HG02973 (cell line): ENCODE measurements around the gene DGKI.
A peak's percentile ranks its signal among the peaks of the same experiment; 100 is the strongest.

Experiments
- ATAC-seq: cut with Tn5 transposase; IDR thresholded peaks from one replicate; pipeline ENCODE4 v1.9.1; 2021; ENCODE audit warnings: moderate library complexity; ENCODE audit not compliant: unreplicated experiment

Gene DGKI

DNA sequence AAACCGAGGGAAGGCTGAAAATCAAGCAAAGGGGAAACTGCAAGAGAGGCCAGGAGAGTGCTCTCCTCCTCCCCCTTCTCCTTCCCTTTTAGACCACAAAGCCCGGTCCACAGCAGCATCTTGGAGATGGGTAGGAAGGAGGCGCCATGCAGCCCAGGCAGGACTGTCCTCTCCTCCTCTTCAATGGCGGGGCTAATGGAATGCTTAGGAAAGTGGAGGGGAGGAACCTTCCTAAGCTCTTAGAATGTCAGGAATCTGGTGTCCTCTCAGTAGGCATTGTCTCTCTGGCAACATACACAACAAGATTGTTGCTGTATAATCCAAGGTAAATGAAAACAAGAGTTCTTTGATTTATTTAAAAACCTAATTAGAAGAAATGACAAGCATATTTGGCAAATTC is 185.1 kb downstream of the DGKI start:
- ATAC-seq, result no peak

DNA sequence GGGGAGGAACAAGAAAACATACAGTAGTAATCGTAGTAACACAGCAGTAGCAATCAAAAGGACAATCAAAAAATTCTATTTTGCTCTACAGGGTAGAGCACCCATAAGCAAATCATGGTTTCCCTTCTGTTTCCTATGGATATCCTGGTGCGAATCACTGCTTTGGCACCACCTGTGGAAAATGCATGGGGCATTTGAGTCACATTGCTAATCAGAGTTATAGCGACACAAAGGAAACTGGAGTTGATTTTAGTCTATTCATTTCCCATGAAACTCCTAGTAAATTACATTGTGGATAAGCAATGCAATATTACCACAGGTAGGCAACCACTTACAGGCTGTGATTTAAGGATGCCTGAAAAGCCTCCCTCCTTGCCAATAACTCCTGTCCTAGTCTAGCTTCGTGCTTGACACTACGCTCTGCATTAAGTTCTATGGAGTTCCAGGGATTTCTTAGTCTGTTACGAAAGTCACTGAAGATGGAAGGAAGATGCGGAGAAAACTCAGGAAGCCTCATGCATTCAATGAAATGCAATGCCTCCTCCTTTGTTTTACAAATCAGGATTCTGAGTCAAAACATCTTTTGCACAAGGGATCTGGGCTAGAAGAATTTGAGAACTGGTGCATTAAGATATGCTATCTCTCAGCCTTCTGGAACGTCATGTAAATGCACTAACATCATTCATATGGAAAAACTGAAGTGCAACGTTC is 188.4 kb downstream of the DGKI start:
- ATAC-seq, result no peak

DNA sequence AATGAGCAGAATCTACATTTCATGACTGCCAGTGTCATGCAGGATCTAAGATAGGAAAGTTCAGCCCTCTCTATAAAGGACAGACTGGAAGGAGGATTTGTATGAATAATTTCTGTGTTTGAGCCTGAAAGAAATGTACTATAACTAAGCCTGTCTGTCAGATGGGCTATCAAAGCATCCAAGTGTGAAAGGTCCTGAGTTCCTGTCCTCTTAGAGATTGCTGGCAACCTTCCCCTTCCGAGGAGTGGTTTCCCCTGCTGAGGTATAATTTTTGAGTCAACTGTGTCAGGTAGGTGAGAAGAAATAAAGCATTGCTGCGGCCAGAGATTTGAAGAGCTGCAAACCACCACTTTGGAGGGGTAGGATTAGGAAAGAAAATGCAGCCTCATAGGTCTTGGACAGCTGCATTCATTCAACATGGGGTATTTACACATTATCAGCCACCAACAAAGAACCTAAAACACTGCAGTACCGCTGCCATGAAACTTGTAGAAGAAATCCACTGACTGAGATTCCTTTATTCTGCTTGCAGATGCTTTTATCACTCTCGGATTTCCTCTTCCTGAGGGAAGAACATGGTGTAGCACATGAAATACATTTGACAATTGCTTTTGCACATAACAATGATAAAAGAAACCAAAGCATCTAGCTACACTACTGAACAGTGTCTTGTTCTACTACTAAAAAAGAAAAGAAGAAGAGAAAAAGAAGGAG is 189.1 kb downstream of the DGKI start:
- ATAC-seq, result no peak

DNA sequence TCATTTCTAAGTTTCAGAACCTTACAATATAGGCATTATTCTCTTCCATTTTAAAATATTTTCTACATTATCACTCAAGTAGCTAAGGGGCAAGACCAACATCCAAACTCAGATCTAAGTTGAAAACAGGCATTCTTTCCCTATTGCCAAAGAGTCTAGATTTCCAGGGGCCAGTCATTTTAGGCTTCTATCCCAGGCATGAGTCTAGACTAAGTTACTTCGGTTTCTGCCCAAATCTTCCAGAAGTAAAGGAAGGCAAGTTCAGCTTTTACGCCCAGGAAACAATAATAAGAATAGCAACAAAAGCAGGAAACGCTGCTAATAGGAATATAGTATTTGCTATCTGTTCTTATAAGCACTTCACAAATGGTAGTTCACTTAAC is 189.9 kb downstream of the DGKI start:
- no peak for ATAC-seq

DNA sequence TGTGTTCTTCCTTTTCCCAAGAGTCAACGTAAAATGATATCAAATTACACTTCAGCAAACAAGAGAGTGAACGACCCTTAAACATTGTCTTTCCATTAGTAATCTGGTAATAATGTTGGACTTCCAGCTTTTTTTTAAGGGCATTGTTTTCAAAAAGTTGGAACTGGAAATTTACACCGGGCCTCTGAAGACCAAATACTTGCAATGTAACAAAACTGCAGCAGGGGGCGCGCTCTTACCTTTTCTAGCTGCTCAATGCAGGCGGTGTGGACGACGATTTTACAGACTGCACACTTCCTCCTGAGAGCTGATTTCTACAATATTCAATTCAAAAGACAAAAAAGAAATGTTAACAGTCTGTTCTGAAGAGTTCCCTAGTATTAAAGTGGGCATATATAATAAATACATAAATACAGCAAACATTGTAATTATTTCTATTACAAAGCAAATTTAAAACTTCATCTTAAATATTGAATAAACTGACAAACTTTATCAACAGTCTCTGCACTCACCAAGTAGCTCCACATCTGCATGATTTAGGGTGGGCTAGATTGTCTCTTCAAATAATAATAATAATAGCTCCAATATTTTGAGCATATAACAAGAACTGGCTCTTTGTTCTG is 190.4 kb downstream of the DGKI start:
- peak; percentile 78 for ATAC-seq

DNA sequence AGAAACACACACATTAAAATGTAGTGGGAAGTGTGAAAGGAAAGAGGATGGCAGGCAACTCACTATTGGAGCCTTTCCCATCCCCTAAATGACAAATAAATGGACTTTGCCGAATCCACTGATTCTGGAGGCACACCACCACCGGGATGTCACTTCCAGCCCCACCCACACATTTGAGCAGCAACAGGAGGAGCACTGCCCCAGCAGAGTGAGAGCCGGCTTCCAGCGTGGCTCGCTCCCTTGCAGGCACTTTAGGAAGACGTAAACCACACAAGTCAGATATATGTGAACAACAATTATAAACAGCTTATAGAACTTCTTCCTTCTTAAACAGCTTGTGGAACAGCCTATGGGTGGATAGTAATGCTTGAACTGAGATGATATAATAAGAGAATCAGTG is 191.0 kb downstream of the DGKI start:
- no peak for ATAC-seq

DNA sequence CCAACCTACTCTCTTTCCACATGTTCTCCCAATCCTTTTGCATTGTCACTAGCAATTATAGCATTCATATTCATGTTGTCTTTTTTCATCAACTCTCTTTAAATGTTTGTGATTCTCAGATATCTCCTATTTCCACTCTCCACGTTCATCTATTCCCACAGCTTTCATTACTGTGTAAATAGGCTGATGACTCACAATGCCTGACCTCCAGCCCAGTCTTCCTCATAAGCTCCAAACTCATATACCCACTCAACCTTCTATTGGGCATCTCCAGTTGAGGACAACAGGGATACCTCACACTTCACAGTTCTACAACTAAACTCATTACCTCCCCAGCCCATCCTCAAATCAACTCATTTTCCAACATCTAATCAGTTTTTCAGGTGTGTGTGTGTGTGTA is 194.1 kb downstream of the DGKI start:
- ATAC-seq, result no peak

DNA sequence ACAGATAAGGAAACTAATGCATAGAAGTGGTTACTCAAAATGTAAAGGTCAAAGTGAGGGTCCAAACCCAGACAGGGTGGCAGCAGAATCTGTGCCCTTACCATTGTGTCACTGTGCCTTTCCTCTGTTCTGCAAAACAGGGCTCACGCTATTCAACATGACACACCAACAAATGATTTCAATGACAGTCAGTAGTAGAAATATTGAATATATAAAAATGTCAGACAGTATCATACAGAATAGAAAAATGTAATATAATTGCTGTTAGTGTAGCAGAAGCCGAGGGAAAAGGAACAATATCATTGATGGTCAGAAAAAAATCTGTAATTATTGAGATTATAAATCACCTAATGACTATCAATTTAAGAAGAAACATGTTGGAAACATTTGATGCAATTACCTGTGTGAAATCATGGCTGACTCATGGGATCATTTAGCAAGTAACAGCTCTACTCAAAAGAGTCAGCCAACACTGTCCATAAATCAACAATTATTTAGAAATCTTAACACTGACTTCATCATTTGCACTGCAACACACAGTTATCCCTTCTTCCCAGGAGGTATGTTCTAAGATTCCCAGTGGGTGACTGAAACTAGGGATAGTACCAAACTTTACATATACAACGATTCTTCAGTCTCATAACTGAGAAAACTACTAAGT is 198.7 kb downstream of the DGKI start:
- ATAC-seq, result no peak

DNA sequence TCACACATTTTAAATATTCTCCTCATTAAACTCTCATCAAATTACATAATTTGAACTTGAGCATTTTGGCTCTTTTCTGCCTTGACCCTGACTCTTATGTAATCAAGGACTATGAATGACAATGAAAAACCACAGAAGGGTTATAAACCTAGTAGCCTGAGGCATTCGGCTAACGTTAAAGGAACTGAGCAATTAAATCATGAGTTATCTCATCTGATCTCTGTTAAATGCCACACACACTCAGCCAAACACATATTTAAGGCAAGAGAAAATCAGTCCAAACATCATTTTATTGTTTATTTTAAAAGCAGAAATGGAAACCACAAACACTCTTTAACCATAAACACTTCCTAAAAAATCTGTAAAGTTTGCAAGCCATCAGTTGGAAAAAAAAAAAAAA is 204.3 kb downstream of the DGKI start:
- ATAC-seq, result no peak

DNA sequence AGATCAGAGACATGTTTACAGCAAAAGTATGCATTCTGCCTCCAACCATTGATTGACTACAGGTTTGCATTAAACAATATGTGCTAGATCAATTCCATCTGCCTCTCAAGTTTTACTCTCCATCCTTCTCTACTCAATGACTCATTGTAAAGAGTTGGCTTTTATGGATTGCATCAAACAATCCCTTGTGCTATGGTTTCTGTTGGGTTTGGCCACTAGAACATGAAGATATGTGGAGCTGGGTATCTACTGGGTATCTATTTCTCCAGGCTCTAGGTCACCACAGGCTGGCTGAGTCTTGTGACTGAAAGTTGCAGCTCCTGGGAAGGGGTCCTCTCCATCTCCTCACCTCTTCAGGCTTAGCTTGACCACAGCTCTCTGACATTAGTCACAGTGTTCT is 204.7 kb downstream of the DGKI start:
- ATAC-seq, result no peak

DNA sequence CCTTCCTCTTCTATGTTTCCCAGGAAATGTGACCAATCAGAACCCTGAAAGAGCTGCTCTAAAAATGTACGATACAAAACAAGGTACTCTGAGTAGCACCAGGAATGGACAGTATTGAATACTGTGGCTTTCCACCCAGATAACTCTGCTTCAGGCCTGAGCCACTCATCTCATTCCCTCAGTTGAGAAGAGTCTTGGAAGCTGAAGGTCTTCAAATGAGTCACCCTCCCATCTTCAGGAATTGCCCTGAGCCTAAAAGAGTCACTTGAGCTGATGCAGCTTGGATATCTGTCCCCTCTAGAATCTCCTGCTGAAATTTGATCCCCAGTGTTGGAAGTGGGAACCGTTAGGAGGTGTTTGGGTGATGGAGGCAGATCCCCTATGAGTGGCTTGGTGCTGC is 210.4 kb downstream of the DGKI start:
- no peak for ATAC-seq

DNA sequence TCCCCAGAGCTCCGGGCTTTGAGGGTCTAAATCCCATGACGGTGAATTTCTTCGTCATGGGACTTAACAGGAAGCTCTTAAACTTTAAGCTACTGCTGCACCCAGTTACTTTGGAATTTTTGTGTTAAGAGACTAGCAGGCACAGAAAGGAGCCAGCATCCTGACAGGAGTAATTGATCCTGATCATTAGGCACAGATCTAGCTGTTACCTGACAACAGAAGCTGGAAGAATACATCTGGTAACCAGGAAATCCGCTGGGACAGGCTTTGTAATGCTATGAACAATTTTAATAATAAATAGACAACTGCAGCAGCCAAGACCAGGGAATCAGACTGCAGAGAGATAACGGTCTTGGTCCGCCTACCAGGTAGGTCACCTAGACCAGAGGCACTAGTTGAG is 210.9 kb downstream of the DGKI start:
- no peak for ATAC-seq

DNA sequence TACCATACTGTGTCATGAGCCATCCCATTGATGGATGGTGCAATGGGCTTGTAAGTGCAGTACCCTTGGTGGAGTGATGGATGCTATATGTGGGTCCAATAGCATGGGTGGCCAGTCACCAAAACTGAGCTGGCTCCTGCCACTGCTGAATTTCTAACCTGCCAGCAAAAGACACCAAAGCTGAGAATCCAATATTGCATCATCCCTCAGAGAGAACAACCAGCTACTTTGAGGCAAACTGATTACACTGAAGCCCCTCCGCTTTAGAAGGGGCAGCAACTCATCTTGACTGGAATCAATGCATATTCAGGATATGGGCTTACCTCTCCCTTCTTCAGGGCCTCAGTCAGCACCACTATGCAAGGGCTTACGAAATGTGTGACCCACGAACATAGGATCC is 211.6 kb downstream of the DGKI start:
- ATAC-seq, result no peak

DNA sequence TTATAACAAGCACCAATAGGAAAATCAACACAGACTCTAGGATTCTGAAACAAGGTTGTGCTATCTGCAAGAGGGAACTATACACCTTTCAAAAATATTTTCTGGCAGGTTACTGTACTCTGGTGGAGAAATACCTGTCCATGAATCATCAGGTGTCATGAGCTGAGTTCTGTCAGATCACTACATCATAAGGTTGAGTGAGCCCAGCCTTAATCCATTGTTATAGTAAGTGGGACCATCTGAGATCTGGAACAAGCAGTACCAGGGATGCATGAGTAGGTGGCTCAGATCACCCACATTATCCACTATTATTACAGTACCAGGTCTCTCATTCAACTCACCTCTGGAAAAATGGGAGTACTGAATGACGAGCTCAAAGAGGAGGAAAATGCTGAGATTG is 212.4 kb downstream of the DGKI start:
- no peak for ATAC-seq

DNA sequence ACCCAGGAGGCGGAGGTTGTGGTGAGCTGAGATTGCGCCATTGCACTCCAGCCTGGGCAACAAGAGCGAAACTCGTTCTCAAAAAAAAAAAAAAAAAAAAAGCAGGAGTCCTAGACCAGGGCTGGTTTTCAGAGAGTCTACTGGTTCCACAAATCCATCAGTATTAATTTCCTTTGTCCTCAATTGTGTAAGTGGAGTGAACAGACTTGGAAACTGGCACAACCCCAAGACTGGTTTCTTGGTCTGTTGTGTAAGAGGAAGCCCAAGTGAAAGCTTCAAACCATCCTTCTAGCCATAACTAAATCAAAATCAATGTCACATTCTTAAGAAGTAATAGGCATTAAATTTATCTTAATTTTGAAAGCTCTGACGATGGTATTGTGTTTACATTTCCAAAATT is 213.6 kb downstream of the DGKI start:
- ATAC-seq, result no peak

DNA sequence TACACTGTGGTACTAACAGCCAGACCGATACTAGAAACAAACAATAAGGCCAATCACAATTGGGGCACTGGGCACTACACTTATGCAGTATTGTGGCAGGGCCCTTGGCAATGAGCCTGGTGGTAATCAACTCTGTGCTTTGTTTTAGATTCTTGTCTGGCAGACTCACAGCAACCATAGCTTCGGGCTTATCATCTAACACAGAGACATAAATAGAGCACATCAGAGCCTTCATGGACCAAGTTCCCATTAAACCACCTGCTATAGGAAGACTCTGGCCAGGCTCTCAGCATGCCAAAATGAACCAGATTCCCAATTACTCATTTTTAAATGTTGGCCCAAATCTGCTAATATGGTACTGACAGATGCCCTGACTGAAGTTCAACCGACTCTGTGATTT is 218.6 kb downstream of the DGKI start:
- ATAC-seq, result no peak

DNA sequence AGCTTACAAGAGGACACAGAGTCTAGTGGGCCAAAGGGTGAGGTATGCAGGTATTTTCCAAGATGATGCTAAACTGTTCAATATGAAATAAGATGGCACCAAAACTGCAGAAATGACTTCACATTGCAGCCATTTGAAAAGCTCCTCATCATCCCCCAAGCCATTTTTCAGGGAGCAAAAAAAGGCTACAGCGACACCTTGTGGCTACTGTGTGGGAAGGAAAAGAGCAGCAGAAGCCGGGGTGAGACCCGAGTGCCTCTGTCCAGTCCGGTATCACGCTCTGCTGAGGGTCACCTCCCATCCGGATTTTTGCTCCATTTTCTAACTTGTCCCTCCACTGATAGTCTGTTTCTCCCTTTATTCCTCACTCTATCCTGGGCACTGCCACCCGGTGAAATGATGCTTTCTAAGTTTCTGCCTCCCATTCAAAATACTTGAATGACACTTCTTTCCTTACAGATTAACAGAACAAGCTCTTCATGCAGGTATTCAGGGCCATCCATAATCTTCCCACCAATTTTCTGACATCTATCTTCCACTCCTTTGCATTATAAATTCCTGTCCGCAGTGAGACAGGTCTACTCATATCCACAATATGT is 220.2 kb downstream of the DGKI start:
- ATAC-seq, result peak; percentile 76

DNA sequence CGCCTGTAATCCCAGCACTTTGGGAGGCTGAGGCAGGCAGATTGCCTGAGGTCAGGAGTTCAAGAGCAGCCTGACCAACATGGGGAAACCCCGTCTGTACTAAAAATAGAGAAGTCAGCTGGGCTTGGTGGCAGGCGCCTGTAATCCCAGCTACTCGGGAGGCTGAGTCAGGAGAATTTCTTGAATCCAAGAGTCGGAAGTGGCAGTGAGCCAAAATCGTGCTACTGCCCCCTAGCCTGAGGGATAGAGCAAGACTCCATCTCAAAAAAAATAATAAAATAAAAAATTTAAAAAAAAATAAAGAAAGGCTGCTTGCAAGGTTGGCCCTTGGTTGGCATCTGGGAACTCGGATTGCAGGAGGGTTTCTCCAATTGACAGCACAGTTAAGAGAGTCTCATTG is 221.6 kb downstream of the DGKI start:
- ATAC-seq, result no peak

DNA sequence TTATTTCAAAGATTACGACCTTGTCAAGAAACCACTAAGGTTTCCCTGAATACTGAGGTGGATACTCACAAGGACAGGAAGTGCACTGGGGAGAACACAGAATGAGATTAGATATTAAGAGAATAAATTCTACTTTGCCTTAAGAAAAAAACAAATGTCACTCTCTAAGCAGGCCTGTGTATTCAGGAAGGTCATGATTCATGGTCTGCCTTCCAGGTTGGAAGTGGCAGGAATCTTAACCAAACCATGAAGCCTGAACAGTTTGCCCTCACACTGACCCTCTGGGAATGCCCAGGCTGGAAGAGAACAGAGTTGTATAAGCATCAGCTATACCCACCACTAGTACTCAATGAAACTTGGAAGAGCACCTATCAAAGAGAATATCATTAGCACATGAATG is 227.6 kb downstream of the DGKI start:
- no peak for ATAC-seq

DNA sequence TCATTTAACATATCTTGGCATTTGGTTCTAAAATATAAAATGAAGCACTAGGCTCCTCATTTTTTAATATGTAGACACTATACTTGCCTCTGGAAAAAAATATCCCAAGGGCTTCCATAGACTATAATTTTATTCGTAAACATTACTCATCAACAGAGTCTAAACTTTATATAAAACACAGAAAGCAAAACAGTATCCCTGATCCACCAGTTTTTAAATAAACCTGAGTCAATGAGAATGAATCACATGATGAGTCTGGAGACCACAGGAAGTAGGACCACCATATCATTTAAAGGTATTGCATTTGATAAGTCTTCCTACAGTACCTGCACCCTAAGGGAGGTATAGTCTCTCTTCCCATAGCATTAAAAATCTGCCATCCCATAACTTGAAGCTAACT is 228.0 kb downstream of the DGKI start:
- ATAC-seq, result no peak

DNA sequence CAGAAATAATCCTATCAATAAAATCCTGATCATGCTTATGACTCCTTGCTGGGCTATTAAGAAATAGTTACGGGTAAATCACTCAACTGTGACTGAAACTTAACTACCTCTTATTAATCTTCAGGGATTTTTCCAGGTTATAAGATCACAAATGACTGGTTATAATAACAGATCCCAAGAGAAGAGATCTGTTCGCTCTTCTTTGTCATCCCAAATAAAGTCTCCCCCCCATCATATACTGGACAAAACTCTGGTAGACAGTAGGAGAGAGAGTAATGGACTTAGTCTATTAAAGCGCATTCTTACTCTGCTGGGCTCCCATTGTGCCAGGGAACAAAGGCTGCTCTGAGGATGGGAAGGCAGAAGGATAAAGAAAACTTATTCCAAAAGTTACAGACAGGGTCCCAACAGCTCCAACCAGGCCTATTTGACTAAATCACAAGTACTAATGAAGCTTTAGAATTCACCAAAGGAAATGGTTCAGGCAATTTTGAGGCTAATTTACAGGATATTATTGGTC is 233.7 kb downstream of the DGKI start:
- ATAC-seq, result no peak
